ENCODE measurements around the gene PUS1.

The PUS1 gene

GRCh38 chr12:131903270-131904255, 25.5 kb upstream of the PUS1 start:
- no peaks in the 10 kb centered on the region for H3K9me3 ChIP-seq (ENCODE audit: control insufficient read depth in 2 of 2, low read length in 2 of 2)
- H3K27me3 ChIP-seq (ENCODE audit: control insufficient read depth in 2 of 2, insufficient read depth in 2 of 2, low read length in 2 of 2), result no peaks in the 10 kb centered on the region
- H3K4me3 ChIP-seq (ENCODE audit: low read length in 2 of 2), result no peak overlapping the region
- H3K27ac ChIP-seq (ENCODE audit: low read depth in 2 of 2, low read length in 2 of 2), result no peak overlapping the region
- peaks cover 0 to 5% of the 10 kb centered on the region in 2 donors for H3K36me3 ChIP-seq (ENCODE audit: control insufficient read depth in 2 of 2, insufficient read depth in 2 of 2, low read length in 2 of 2)
- H3K4me1 ChIP-seq (ENCODE audit: control insufficient read depth in 2 of 2, insufficient read depth in 2 of 2, low read length in 2 of 2), result peaks cover 6 to 8% of the 10 kb centered on the region in 2 donors
- no peak overlapping the region for H3K9ac ChIP-seq (ENCODE audit: low read depth in 1 of 2, low read length in 2 of 2)

- Histone ChIP-seq H3K4me1 (ENCODE audit: control insufficient read depth in 2 of 2, insufficient read depth in 2 of 2, low read length in 2 of 2) (peaks cover 6 to 8% of the 10 kb centered on the region in 2 donors), H3K9ac (ENCODE audit: low read depth in 1 of 2, low read length in 2 of 2) (no peak overlapping the region), H3K27me3 (ENCODE audit: control insufficient read depth in 2 of 2, insufficient read depth in 2 of 2, low read length in 2 of 2) (no peaks in the 10 kb centered on the region), H3K36me3 (ENCODE audit: control insufficient read depth in 2 of 2, insufficient read depth in 2 of 2, low read length in 2 of 2) (peaks cover 5% of the 10 kb centered on the region in 2 donors), H3K27ac (ENCODE audit: low read depth in 2 of 2, low read length in 2 of 2) (no peak overlapping the region), H3K9me3 (ENCODE audit: control insufficient read depth in 2 of 2, low read length in 2 of 2) (no peaks in the 10 kb centered on the region), H3K4me3 (ENCODE audit: low read length in 2 of 2) (no peak overlapping the region)
Observed at GRCh38 chr12:131904346-131904745, 24.7 kb upstream of the PUS1 start.

- Histone ChIP-seq H3K4me1 (ENCODE audit: control insufficient read depth in 2 of 2, insufficient read depth in 2 of 2, low read length in 2 of 2) (peaks cover 6 to 8% of the 10 kb centered on the region in 2 donors), H3K9ac (ENCODE audit: low read depth in 1 of 2, low read length in 2 of 2) (no peak overlapping the region)
Observed at GRCh38 chr12:131905081-131905629, 23.9 kb upstream of the PUS1 start.

GRCh38 chr12:131905630-131906091, 23.4 kb upstream of the PUS1 start:
- no peak overlapping the region for H3K27ac ChIP-seq (ENCODE audit: low read depth in 2 of 2, low read length in 2 of 2)

More at GRCh38 chr12:131905081-131905629, 23.9 kb upstream of the PUS1 start:
- no peaks in the 10 kb centered on the region for H3K27me3 ChIP-seq (ENCODE audit: control insufficient read depth in 2 of 2, insufficient read depth in 2 of 2, low read length in 2 of 2)
- no peak overlapping the region for H3K4me3 ChIP-seq (ENCODE audit: low read length in 2 of 2)
- H3K9me3 ChIP-seq (ENCODE audit: control insufficient read depth in 2 of 2, low read length in 2 of 2), result no peaks in the 10 kb centered on the region
- H3K27ac ChIP-seq (ENCODE audit: low read depth in 2 of 2, low read length in 2 of 2), result no peak overlapping the region
- H3K36me3 ChIP-seq (ENCODE audit: control insufficient read depth in 2 of 2, insufficient read depth in 2 of 2, low read length in 2 of 2), result peaks cover 10 to 12% of the 10 kb centered on the region in 2 donors

GRCh38 chr12:131907379-131908091, 21.5 kb upstream of the PUS1 start:
- Histone ChIP-seq H3K4me3 (ENCODE audit: low read length in 2 of 2) (no peak overlapping the region), H3K9me3 (ENCODE audit: control insufficient read depth in 2 of 2, low read length in 2 of 2) (no peaks in the 10 kb centered on the region), H3K27me3 (ENCODE audit: control insufficient read depth in 2 of 2, insufficient read depth in 2 of 2, low read length in 2 of 2) (no peaks in the 10 kb centered on the region), H3K27ac (ENCODE audit: low read depth in 2 of 2, low read length in 2 of 2) (no peak overlapping the region), H3K36me3 (ENCODE audit: control insufficient read depth in 2 of 2, insufficient read depth in 2 of 2, low read length in 2 of 2) (peaks cover 28 to 31% of the 10 kb centered on the region in 2 donors), H3K9ac (ENCODE audit: low read depth in 1 of 2, low read length in 2 of 2) (no peak overlapping the region), H3K4me1 (ENCODE audit: control insufficient read depth in 2 of 2, insufficient read depth in 2 of 2, low read length in 2 of 2) (no peaks in the 10 kb centered on the region)

More at GRCh38 chr12:131905630-131906091, 23.4 kb upstream of the PUS1 start:
- H3K9ac ChIP-seq (ENCODE audit: low read depth in 1 of 2, low read length in 2 of 2), result no peak overlapping the region
- no peak overlapping the region for H3K4me3 ChIP-seq (ENCODE audit: low read length in 2 of 2)
- H3K9me3 ChIP-seq (ENCODE audit: control insufficient read depth in 2 of 2, low read length in 2 of 2), result no peaks in the 10 kb centered on the region
- H3K4me1 ChIP-seq (ENCODE audit: control insufficient read depth in 2 of 2, insufficient read depth in 2 of 2, low read length in 2 of 2), result peaks cover 6 to 8% of the 10 kb centered on the region in 2 donors
- no peaks in the 10 kb centered on the region for H3K27me3 ChIP-seq (ENCODE audit: control insufficient read depth in 2 of 2, insufficient read depth in 2 of 2, low read length in 2 of 2)
- peaks cover 12 to 17% of the 10 kb centered on the region in 2 donors for H3K36me3 ChIP-seq (ENCODE audit: control insufficient read depth in 2 of 2, insufficient read depth in 2 of 2, low read length in 2 of 2)

- Histone ChIP-seq H3K9me3 (ENCODE audit: control insufficient read depth in 2 of 2, low read length in 2 of 2) (no peaks in the 10 kb centered on the region), H3K27me3 (ENCODE audit: control insufficient read depth in 2 of 2, insufficient read depth in 2 of 2, low read length in 2 of 2) (no peaks in the 10 kb centered on the region), H3K9ac (ENCODE audit: low read depth in 1 of 2, low read length in 2 of 2) (no peak overlapping the region), H3K27ac (ENCODE audit: low read depth in 2 of 2, low read length in 2 of 2) (no peak overlapping the region), H3K4me1 (ENCODE audit: control insufficient read depth in 2 of 2, insufficient read depth in 2 of 2, low read length in 2 of 2) (no peaks in the 10 kb centered on the region), H3K4me3 (ENCODE audit: low read length in 2 of 2) (no peak overlapping the region), H3K36me3 (ENCODE audit: control insufficient read depth in 2 of 2, insufficient read depth in 2 of 2, low read length in 2 of 2) (peaks cover 28 to 31% of the 10 kb centered on the region in 2 donors)
Observed at GRCh38 chr12:131908092-131909080, 20.7 kb upstream of the PUS1 start.

- Histone ChIP-seq H3K36me3 (ENCODE audit: control insufficient read depth in 2 of 2, insufficient read depth in 2 of 2, low read length in 2 of 2) (peaks cover 33 to 34% of the 10 kb centered on the region in 2 donors), H3K9me3 (ENCODE audit: control insufficient read depth in 2 of 2, low read length in 2 of 2) (no peaks in the 10 kb centered on the region), H3K9ac (ENCODE audit: low read depth in 1 of 2, low read length in 2 of 2) (no peak overlapping the region)
Observed at GRCh38 chr12:131909081-131909751, 19.9 kb upstream of the PUS1 start.

GRCh38 chr12:131909752-131910219, 19.3 kb upstream of the PUS1 start:
- H3K9me3 ChIP-seq (ENCODE audit: control insufficient read depth in 2 of 2, low read length in 2 of 2), result no peaks in the 10 kb centered on the region
- H3K27ac ChIP-seq (ENCODE audit: low read depth in 2 of 2, low read length in 2 of 2), result no peak overlapping the region
- no peaks in the 10 kb centered on the region for H3K4me1 ChIP-seq (ENCODE audit: control insufficient read depth in 2 of 2, insufficient read depth in 2 of 2, low read length in 2 of 2)
- no peak overlapping the region for H3K4me3 ChIP-seq (ENCODE audit: low read length in 2 of 2)
- no peak overlapping the region for H3K9ac ChIP-seq (ENCODE audit: low read depth in 1 of 2, low read length in 2 of 2)
- peaks cover 37 to 38% of the 10 kb centered on the region in 2 donors for H3K36me3 ChIP-seq (ENCODE audit: control insufficient read depth in 2 of 2, insufficient read depth in 2 of 2, low read length in 2 of 2)
- H3K27me3 ChIP-seq (ENCODE audit: control insufficient read depth in 2 of 2, insufficient read depth in 2 of 2, low read length in 2 of 2), result no peaks in the 10 kb centered on the region

More at GRCh38 chr12:131909081-131909751, 19.9 kb upstream of the PUS1 start:
- Histone ChIP-seq H3K27me3 (ENCODE audit: control insufficient read depth in 2 of 2, insufficient read depth in 2 of 2, low read length in 2 of 2) (no peaks in the 10 kb centered on the region), H3K4me3 (ENCODE audit: low read length in 2 of 2) (no peak overlapping the region), H3K27ac (ENCODE audit: low read depth in 2 of 2, low read length in 2 of 2) (no peak overlapping the region), H3K4me1 (ENCODE audit: control insufficient read depth in 2 of 2, insufficient read depth in 2 of 2, low read length in 2 of 2) (no peaks in the 10 kb centered on the region)
